ENCODE results near the gene TJP1.

TJP1 gene

GRCh38 chr15:29842290-29842689 lies 20.0 kb upstream of the TJP1 start:
- DNase-seq (ENCODE audit: low read depth), result no peak
- no peak overlapping the region for H3K4me3 ChIP-seq (ENCODE audit: low read depth, low read length)
- in situ Hi-C loops (cut with HindIII; ENCODE audit: low sequenced_read_pairs), result no loop called here
- TF ChIP-seq CTCF (IDR thresholded peaks at IDR 0.05; ENCODE audit: low read depth, low read length, missing control alignments), result no peak

- no peak for TF ChIP-seq CTCF (IDR thresholded peaks at IDR 0.05; ENCODE audit: low read depth, low read length, missing control alignments)
- no peak for DNase-seq (ENCODE audit: low read depth)
- in situ Hi-C loops (cut with HindIII; ENCODE audit: low sequenced_read_pairs), result no loop called here
- no peak overlapping the region for H3K4me3 ChIP-seq (ENCODE audit: low read depth, low read length)
These were observed 18.7 kb upstream of the TJP1 start for GRCh38 chr15:29840926-29841325.

- H3K4me3 ChIP-seq (ENCODE audit: low read depth, low read length), result no peak overlapping the region
- no peak for DNase-seq (ENCODE audit: low read depth)
- in situ Hi-C loops (cut with HindIII; ENCODE audit: low sequenced_read_pairs), result no loop called here
- TF ChIP-seq CTCF (IDR thresholded peaks at IDR 0.05; ENCODE audit: low read depth, low read length, missing control alignments), result no peak
These were observed 17.8 kb upstream of the TJP1 start for GRCh38 chr15:29840054-29840453.

- H3K4me3 ChIP-seq (ENCODE audit: low read depth, low read length), result no peak overlapping the region
- in situ Hi-C loops (cut with HindIII; ENCODE audit: low sequenced_read_pairs), result no loop called here
- DNase-seq (ENCODE audit: low read depth), result no peak
- no peak for TF ChIP-seq CTCF (IDR thresholded peaks at IDR 0.05; ENCODE audit: low read depth, low read length, missing control alignments)
These were observed 16.2 kb upstream of the TJP1 start for GRCh38 chr15:29838352-29839010.

- no peak for DNase-seq (ENCODE audit: low read depth)
- no peak overlapping the region for H3K4me3 ChIP-seq (ENCODE audit: low read depth, low read length)
- no peak for TF ChIP-seq CTCF (IDR thresholded peaks at IDR 0.05; ENCODE audit: low read depth, low read length, missing control alignments)
- in situ Hi-C loops (cut with HindIII; ENCODE audit: low sequenced_read_pairs), result no loop called here
These were observed 13.0 kb upstream of the TJP1 start for GRCh38 chr15:29835301-29835700.

- no peak for DNase-seq (ENCODE audit: low read depth)
- TF ChIP-seq CTCF (IDR thresholded peaks at IDR 0.05; ENCODE audit: low read depth, low read length, missing control alignments), result no peak
- in situ Hi-C loops (cut with HindIII; ENCODE audit: low sequenced_read_pairs), result no loop called here
- no peak overlapping the region for H3K4me3 ChIP-seq (ENCODE audit: low read depth, low read length)
These were observed 10.4 kb upstream of the TJP1 start for GRCh38 chr15:29832709-29833108.
